Natural killer cell treated with Interleukin-12 subunit alpha and Interleukin-12 subunit beta and Interleukin-15 and Interleukin-18, amount 100 ng/mL, for 72 hours (primary cell): ENCODE results near the gene INTS12. TPM values are rescaled to one million over a fixed set of nuclear protein-coding genes. Genes with fewer than 3 reads are reported as not detected.

Experiments used
- ATAC-seq, 2 donors: fragments of 150-1000 bp; cut with Tn5 transposase in 1 of 2; sonication (Bioruptor Pico), chemical (Tn5 transposase) in 1 of 2; 2 replicates each; pipeline ENCODE4 v1.10.0; 2021
- DNase-seq: peaks from one replicate; pipeline ENCODE4 v3.0.0; 2022; ENCODE audit warnings: low spot score
- H3K27ac Mint-ChIP-seq, 2 donors: 1 replicate in 1 of 2; 2 replicates in 1 of 2; pipeline ENCODE4 v1.8.0; 2022; ENCODE audit warnings: mixed read lengths in 2 of 2, mild to moderate bottlenecking in 1 of 2, moderate library complexity in 1 of 2
- H3K27me3 Mint-ChIP-seq, 2 donors: 1 replicate in 1 of 2; 2 replicates in 1 of 2; pipeline ENCODE4 v1.8.0; 2022; ENCODE audit warnings: mixed read lengths in 2 of 2
- H3K36me3 Mint-ChIP-seq: one replicate; pipeline ENCODE4 v1.8.0; 2022; ENCODE audit warnings: mixed read lengths
- H3K4me1 Mint-ChIP-seq, 2 donors: 1 replicate in 1 of 2; 2 replicates in 1 of 2; pipeline ENCODE4 v1.8.0; 2022; ENCODE audit warnings: low read depth in 2 of 2, mixed read lengths in 2 of 2, mild to moderate bottlenecking in 1 of 2
- H3K4me3 Mint-ChIP-seq: one replicate; pipeline ENCODE4 v1.8.0; 2022; ENCODE audit warnings: mixed read lengths
- H3K9me3 Mint-ChIP-seq: 2 replicates; pipeline ENCODE4 v1.8.0; 2022; ENCODE audit warnings: mixed read lengths
- total RNA-seq, 2 donors: library from RNA; stranded (reverse); gene quantifications; one replicate each; pipeline ENCODE4 v1.2.3, GENCODE V29; 2022

INTS12 gene
- total RNA-seq, 2 donors from 2014 or later, result 20.4 to 24.4 TPM

DNA sequence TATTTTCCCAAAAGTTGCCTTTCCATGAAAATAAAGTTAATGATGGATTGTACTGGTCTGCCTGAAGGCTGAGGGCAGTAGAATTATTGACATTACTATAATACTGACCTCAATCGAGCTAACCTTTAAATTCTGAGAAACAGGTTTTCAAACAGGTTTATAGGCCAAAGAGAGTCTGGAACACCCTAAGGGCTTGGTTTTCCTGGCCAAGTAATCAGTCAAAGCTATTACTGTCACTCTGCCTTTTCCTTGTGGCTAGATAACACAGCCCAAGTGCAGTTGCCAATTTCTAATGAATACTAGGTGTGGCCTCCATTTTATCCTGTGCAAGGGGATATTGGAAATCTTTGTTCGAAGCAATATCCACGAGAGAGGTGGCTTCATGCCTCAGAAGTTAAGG lies 75.2 kb downstream of the INTS12 start:
- H3K27ac Mint-ChIP-seq, result no peak overlapping the region
- ATAC-seq, result no peak
- H3K9me3 Mint-ChIP-seq, result no peaks in the 10 kb centered on the region
- H3K36me3 Mint-ChIP-seq, result no peaks in the 10 kb centered on the region
- H3K4me1 Mint-ChIP-seq, result no peaks in the 10 kb centered on the region
- H3K27me3 Mint-ChIP-seq, result peaks cover 4 to 16% of the 10 kb centered on the region in 2 donors
- no peak overlapping the region for H3K4me3 Mint-ChIP-seq
- no peak for DNase-seq

Other genes starting within 250 kb of the INTS12 start
- 10 to 100 TPM; 45.0 to 63.1 TPM for gene PPA2, start 234.6 kb downstream of the INTS12 start, total RNA-seq
- gene ARHGEF38, start 156.1 kb downstream of the INTS12 start, total RNA-seq, result not detected
- gene GSTCD, start 95 bp upstream of the INTS12 start, total RNA-seq, result 10 to 100 TPM; 17.1 to 24.8 TPM
- not detected for gene NPNT, start 186.8 kb upstream of the INTS12 start, total RNA-seq